HG02642 (cell line): Measurements from ENCODE around the gene DENND5B.
"Not testable (repeated sequence)": the region's sequence is repeated elsewhere in the genome, so short reads cannot be mapped to it uniquely, and the experiment has no call there.

ENCODE experiments used
- ATAC-seq: cut with Tn5 transposase; IDR thresholded peaks from one replicate; pipeline ENCODE4 v1.9.1; 2021; ENCODE audit warnings: mild to moderate bottlenecking; ENCODE audit not compliant: unreplicated experiment, poor library complexity

The DENND5B gene

DNA sequence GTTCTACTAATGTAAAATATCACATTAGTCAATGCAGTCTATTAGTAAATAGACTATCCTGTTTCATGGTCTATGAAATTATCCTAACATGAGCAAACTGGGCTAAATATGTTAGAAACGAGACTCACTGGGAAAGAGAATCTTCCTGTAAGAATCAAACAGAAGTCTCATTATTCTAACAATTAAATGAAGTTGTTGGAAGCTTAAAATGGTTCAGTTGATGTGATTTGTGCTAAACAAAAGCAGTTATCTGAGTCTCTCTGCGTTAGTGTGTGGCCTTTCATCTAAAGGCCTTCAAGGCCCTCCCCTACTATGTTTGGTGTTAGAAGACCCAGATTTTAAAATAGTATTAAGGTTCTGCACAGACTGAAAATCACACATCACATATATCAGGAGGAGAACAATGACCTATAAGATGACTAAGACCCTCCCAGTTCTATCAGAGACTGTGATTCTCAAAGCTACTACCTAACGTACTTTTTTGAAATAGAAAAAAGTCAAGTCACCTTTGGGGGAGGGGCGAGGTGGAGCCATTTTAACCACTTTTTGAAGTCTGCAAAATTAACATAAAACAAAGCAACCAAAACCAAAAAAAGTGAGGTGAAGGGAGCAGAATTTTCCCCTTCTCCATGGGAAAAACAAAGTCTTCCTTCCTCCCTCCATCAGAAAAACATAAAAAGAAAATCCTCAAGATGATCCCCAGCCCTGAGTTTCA lies 82.3 kb downstream of the DENND5B start:
- no peak for ATAC-seq

DNA sequence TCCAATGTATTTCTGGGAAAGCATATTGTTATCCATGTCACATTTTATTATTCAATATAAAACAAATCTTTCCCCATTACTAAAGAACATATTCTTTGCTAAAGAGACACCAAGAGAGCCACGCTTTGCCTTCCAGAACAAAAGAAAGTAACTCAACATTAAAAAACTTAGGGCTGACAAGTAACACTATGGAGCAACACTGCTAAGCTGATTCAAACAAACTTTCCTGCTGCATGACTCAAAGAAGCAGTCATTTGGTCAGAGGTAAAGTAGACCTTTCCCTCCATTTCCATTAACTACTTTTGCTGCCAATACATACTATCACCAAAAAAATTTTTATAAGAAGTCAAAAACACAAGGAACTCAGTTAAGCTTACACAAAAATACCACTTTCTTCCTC lies 83.0 kb downstream of the DENND5B start:
- no peak for ATAC-seq

DNA sequence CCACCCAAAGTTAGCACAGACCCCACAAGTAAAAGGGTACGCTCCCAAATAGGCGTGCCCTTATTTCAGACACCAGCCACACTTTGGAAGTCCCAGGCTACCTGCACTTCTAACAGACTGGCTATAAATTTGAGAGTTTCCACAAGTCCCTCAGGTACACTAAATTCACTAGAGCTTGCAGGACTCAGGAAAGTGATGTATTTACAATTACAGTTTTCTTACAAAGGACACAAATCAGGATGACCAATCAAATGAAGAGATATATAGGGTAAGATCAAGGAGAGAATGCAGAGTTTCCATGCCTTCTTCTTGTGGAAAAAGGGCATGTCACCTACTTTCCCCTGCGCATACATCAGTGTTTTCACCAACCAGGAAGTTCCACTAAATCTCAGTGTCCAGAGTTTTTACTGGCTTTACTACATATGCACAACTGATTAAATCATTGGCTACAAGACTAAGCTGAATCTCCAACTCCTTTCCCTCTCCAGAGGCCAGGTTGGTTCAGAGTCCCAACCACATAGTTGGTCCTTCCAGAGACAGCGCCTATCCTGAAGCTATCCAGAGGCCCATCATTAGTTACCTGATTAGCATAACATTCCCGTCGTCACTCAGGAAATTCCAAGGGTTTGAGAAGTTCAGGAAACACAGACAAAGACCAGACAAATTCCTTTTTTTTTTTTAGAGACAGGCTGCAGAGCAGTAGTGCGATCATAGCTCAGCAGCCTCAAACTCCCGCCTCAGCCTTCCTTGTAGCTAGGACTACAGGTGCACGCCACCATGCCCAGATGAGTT lies 84.2 kb downstream of the DENND5B start:
- no peak for ATAC-seq

DNA sequence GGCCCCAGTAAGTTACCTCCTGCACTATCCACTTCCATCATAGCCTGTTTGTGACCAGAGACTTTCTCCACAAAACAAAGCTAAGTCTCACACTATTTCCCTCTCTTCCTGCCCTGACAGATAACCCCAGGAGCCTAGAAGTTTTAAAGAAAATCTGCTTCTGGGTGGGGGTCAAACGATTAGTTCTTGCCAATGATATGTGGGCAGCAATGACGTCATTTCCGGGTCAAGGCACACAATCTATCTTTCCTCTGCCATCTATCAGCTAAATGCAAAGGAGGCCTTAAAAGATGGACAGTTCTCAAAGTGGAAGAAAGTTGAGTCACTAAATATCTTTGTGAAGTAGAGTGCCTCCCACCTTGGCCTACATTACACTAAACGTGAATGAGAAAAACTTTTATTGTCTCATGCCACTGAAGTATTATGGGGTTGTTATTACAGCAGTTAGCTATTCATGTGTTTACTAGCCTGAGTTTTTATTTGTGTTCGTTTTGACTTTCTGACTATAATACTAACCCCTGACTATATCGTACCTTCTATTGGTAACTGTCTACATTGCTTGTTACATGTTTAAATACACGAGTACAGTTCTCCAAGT lies 86.2 kb downstream of the DENND5B start:
- no peak for ATAC-seq

DNA sequence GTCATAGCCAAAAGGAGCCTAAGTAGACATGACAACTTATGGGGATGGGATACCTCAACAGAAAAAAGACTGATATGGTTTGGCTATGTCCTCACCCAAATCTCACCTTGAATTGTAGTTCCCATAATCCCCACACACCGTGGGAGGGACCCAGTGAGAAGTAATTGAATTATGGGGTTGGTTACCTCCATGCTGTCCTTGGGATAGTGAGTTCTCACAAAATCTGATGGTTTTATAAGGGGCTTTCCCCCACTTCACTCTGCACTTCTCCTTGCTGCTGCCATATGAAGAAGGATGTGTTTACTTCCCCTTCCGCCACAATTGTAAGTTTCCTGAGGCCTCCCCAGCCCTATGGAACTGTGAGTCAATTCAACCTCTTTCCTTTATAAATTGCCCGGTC lies 89.9 kb downstream of the DENND5B start:
- ATAC-seq: not testable (repeated sequence)

DNA sequence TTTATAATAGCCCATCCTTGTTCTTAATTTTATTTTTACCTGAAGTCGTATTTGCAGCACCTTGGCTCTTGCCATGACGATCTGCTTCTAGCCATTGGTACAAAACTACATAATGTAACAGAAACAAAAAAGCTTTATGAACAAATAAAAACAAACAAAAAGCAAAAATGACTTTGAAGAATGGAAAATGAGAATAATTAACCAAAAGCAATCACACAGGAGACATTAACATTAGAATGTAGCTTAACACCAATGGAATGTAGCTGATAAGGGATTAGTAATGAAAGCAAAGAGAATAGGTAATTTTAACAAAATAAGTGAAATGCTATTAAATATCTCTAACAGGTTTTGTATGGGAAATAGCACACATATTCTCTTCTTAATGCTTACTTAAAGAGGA lies 91.4 kb downstream of the DENND5B start:
- ATAC-seq: no peak

DNA sequence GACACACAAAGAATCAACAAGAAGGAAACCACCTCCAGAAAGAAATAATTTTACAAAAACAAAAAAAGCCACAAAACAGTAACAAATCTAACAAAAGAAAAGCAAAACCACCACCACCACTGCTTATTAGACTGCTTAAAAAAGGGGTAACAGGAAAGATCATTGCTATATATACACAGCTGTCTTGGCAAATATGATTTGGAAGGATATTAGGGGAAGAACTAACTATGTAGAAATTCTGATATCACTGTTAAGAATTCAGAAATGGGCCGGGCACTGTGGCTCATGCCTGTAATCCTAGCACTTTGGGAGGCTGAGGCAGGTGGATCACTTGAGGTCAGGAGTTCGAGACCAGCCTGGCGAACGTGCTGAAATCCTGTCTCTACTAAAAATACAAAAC lies 92.5 kb downstream of the DENND5B start:
- no peak for ATAC-seq

DNA sequence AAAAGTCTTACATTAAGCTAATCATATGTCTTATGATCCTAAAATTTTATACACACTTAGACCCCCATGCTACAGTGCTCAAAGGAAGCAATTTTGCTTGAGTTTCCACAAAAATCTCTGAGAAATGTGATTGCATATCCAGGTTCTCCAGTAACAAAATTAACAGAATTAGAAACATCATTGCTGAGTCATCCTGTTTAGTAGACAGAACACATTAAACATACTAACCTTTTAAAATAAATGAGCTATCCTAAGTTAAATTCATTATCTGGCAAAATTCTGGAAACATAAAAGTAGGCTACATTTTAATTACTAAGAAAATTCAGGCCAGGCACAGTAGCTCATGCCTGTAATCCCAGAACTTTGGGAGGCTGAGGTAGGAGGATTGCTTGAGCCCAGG lies 94.7 kb downstream of the DENND5B start:
- ATAC-seq: no peak

DNA sequence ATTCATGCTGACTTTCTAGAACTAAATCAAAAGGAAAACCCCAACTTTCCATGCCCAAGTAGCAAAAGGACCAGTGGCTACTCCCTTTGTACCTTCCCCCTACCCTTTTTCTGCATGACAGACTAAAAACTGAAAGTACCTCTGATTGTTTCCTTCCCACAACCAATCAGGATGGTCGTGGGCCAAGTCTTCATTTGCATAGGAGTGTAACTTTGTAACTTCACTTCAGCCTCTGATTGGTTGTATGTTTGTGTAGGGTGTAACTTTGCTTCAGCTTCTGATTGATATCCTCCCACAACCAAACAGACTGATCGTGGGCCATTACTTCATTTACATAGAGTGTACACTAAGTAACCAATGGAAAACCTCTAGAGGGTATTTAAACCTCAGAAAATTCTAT lies 96.5 kb downstream of the DENND5B start:
- no peak for ATAC-seq

DNA sequence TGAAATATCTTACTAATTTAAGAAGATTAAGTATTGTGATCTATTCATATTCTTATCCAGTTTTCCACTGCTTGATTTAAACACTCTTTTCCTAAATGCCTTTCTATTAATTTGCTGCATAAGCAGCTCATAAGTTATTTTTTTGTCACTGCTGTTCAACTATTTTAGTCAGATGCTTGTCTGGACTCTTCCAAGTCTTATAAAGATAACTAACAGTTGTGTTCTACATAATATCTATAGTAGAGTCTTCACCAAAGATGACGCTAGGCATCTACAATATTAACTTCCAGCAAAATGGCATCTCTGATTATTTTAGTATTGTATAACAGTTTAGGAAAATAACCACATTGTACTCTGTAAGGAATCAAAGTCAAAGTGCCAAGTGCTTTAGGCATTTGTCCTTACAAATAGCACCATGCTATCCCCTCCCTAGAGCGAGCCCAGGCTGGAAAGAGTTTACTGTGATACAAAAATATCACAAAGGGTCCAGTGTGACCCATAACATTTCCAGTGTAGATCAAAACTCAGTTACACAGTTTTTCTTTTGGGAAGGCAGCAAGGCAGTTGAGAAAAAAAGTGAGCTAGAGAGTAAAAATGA lies 98.2 kb downstream of the DENND5B start:
- no peak for ATAC-seq

DNA sequence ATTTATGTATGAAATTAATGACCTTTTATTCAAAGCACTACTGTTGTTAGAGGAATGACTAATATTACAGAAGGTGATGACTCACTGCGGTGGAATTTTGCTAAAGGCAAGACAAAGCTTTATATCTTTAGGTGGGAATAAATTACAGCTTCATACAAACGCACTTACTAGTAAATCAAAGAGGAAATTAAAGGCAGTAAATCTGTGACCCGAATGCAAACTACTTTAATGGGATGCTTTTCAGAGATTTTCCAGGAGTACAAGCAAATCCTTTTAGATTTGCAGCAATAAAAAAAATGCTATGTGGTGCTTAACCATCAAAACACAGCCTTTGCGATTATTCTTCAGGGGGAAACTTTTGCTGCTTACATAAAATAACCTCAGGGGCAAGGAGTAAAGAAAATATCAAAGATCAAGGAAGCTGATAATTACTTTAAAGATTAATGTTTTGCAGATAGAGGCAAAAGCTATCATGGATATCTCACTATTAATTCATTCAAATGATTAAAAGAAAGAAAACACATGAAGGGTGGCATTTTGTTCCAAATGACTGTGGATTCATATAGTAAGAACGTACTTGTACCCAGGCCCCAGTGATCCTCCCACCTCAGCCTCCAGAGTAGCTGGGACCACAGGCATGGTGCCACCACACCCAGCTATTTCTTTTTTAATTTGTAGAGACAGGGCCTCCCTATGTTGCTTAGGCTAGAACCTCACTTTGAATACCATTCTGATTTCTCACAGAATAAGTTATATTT lies 98.9 kb downstream of the DENND5B start:
- no peak for ATAC-seq

DNA sequence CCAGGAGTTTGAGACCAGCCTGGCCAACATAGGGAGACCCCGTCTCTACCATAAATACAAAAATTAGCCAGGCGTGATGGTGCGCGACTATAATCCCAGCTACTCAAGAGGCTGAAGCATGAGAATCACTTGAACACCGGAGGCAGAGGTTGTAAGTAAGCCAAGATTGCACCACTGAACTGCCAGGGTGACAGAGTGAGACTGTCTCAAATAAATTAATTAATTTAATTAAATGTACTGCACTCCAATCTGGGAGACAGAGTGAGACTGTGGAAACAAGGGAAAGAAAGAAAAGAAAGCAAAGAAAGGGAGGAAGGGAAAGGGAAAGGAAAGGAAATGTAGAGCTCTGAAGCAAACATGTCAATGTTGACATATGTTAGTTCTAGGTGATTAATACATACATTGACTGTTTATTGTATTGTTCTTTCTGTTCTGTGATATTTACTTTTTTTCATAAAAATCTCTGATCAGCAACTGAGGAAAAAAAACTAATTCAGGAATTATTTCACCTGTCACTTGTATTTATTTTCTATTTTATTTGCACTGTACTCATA lies 99.6 kb downstream of the DENND5B start:
- ATAC-seq: no peak

DNA sequence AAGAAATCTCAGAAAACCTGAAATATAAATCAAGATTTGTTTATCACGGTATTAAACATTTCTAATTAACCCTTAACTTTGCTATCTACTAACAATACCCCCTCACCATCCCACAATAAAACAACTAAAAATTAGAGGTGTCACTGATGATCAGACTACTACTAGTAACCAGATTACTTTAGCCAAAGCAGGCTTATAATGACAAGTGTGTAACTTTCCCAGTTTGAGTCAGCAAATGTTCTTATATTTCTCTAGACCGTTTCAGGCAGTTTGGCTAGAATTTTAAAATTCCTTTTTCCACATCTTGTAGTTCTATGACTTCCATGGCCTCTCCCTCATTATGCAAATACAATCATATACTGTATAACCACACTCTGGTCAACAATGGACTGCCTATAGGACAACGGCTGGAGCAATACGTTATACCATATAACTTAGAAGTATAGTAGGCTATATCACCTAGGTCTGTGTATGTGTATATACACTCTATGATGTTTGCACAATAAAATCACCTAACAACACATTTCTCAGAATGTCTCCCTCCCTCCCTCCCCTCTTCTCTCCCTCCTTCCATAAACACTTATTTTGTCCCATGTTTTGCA lies 102.1 kb downstream of the DENND5B start:
- no peak for ATAC-seq

DNA sequence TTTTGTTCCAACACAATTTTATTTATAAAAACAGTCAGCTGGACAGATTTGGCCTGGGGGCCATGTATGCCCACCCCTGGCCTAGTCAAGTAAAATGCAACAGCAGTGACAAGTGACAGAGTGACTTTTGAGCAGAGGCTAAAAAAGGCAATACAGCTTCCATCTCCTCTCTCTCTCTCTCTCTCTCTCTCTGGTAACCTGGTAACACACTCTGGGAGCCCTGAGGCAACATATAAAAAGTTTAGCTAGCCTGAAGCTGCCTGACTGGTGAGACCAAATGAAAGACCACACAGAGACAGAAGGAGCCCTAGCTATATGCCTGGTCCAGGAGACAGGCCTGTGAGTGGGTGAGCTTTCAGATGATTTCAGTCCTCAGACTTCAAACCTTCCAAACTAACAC lies 105.4 kb downstream of the DENND5B start:
- no peak for ATAC-seq

DNA sequence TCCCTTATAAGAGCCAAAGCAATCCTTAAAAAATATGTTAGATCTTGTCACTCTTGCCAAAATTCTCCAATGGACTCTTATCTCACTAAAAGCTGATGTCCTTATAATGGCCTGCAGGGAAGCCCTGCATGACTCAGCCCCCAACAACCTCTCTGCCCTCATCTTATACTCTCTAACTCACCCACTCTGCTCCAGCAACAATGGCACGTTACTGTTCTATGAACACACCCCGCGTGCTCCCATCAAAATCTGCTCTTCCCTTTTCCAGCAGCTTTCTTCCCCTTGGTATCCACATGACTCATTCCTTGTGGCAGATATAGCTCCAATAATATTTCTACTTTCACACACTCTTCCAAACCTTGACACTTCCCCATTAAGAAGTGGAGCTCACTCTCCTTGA lies 108.1 kb downstream of the DENND5B start:
- no peak for ATAC-seq

DNA sequence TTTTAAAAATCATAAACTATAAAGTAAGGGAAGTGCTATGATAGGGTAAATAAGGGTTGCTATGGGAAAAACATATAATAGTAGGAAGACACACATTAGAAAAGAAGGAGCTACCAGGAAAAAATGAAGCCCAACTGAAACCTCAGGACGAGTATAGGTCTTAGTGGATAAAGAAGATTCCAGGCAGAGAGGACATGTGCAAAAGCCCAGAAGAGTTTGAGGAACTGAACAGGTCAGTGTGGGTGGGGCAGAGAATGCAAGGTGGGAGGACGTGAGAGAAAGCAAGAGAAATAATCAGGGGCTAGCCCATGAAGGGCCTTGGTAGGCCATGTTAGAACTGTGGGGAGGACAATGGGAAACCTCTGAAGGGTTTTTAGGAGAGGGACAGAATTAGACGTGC lies 109.5 kb downstream of the DENND5B start:
- no peak for ATAC-seq

DNA sequence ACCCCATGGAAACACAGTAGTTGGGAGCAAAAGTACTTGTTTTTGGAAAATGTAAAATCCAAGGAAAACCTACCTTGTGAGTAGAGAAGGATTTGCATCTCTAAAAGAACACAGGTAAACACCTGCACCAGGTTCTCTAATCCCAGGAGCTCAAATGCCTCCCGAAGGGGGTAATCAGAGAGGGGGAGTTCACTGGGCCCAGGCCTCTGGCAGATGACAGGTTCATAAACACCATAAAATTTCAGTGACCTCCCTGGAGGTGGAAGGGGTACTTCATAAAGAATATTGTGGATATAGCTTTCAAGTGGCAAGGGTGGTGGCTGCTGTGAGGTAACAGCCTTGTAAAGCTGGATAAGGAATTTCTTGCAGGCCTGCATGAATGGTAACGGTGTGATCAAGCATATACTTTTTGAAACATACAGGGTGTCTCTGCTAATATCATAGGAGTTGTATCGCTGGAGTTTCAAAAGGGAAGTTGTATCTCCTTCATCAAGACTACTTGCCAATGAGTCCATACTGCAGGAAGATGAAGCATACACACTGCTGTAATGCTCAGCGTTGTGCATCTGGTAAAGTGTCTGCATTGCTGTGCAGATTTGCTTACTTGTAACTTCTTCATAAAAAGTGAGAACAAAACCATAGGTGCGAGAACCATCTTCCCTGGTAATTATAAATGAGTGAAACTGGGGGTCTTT lies 111.3 kb downstream of the DENND5B start:
- ATAC-seq: no peak

DNA sequence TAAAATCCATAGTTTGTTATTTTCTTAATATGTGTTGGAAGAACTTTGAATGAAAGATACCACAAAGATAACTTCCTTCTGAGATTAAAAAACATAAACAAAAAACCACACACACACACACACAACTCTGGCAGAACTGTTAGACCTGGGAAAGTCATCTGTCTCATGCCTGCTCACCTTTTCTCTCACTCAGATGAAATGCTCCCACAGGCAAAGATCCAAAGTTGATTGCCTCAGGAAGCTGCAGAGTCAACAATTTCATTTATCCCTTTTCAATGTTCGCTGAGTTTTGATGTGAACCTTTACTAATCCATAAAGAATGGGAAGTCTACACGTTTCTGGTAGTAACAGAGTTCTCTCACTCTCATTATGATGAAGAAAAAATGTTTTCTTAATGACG lies 112.0 kb downstream of the DENND5B start:
- ATAC-seq: no peak

DNA sequence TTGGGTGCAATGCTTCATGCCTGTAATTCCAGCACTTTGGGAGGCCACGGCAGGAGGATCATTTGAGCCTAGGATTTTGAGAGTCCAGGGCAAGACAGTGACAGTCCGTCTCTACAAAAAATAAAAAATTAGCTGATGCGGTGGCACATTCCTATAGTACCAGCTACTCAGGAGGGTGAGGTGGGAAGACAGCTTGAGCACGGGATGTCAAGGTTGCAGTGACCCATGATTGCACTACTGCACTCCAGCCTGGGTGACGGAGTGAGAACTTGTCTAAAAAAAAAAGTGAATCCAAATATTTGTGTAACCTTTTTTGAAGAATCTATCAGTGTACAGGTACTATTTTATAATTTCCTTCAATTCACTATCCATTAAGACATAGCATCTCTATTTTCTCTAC lies 112.5 kb downstream of the DENND5B start:
- ATAC-seq: no peak
